Neural progenitor cell (in vitro differentiated cells): ENCODE measurements around the gene RERE. TPM values are rescaled to one million over a fixed set of nuclear protein-coding genes. Genes with fewer than 3 reads are reported as not detected.
"Not testable (repeated sequence)": the region's sequence is repeated elsewhere in the genome, so short reads cannot be mapped to it uniquely, and the experiment has no call there.

Experiments
- DNase-seq: peaks from one replicate; pipeline ENCODE4 v3.0.0-alpha.2; 2016; ENCODE audit warnings: low spot score
- H2AFZ ChIP-seq: fragments of 200-600 bp; sonication (generic); replicated peaks from 2 replicates; pipeline ENCODE4 v1.6.1; 2016; ENCODE audit warnings: antibody characterized with exemption
- H3F3A ChIP-seq: fragments of 200-600 bp; sonication (generic); 2 replicates; pipeline ENCODE4 v1.6.1; 2016; ENCODE audit warnings: antibody characterized with exemption, low read depth
- H3K27ac ChIP-seq: fragments of 200-600 bp; sonication (generic); 2 replicates; pipeline ENCODE4 v1.5.1; 2016; ENCODE audit warnings: mild to moderate bottlenecking
- H3K27me3 ChIP-seq: fragments of 200-600 bp; sonication (generic); 2 replicates; pipeline ENCODE4 v1.6.1; 2016; ENCODE audit warnings: mild to moderate bottlenecking, moderate library complexity
- H3K36me3 ChIP-seq: fragments of 200-600 bp; sonication (generic); 2 replicates; pipeline ENCODE4 v1.5.1; 2016
- H3K4me1 ChIP-seq: fragments of 200-600 bp; sonication (generic); 2 replicates; pipeline ENCODE4 v1.6.1; 2016; ENCODE audit warnings: mixed run types
- H3K4me2 ChIP-seq: fragments of 200-600 bp; sonication (generic); 2 replicates; pipeline ENCODE4 v1.6.1; 2016
- H3K4me3 ChIP-seq: fragments of 200-600 bp; sonication (generic); 2 replicates; pipeline ENCODE4 v1.5.1; 2016
- H3K79me2 ChIP-seq: fragments of 200-600 bp; sonication (generic); 2 replicates; pipeline ENCODE4 v1.6.1; 2016; ENCODE audit warnings: low read depth
- H3K9ac ChIP-seq: fragments of 200-600 bp; sonication (generic); 2 replicates; pipeline ENCODE4 v1.6.1; 2016
- H3K9me3 ChIP-seq: fragments of 200-600 bp; sonication (generic); 2 replicates; pipeline ENCODE4 v1.5.1; 2016; ENCODE audit warnings: low read depth
- H4K20me1 ChIP-seq: fragments of 200-600 bp; sonication (generic); 2 replicates; pipeline ENCODE4 v1.6.1; 2016; ENCODE audit warnings: low read depth
- H3K27ac Mint-ChIP-seq: 3 replicates; pipeline ENCODE4 v1.8.0; 2021; ENCODE audit warnings: mixed read lengths
- H3K27me3 Mint-ChIP-seq: 2 replicates; pipeline ENCODE4 v1.8.0; 2022; ENCODE audit warnings: low read depth, mild to moderate bottlenecking, inconsistent platforms, moderate library complexity, mixed read lengths; ENCODE audit not compliant: insufficient read depth
- H3K36me3 Mint-ChIP-seq: 3 replicates; pipeline ENCODE4 v1.8.0; 2021; ENCODE audit warnings: mixed read lengths
- H3K4me1 Mint-ChIP-seq: 3 replicates; pipeline ENCODE4 v1.8.0; 2021; ENCODE audit warnings: mixed read lengths
- H3K4me3 Mint-ChIP-seq: 3 replicates; pipeline ENCODE4 v1.8.0; 2021; ENCODE audit warnings: mild to moderate bottlenecking, moderate library complexity, mixed read lengths
- H3K9me3 Mint-ChIP-seq: 3 replicates; pipeline ENCODE4 v1.8.0; 2020; ENCODE audit warnings: mixed read lengths
- CTCF ChIP-seq: fragments of 200-600 bp; sonication (generic); IDR thresholded peaks from 2 replicates; pipeline ENCODE4 v1.5.1; 2017; ENCODE audit warnings: antibody characterized with exemption, mild to moderate bottlenecking
- EZH2 ChIP-seq: fragments of 200-600 bp; sonication (generic); IDR thresholded peaks from 2 replicates; pipeline ENCODE4 v1.6.1; 2017; ENCODE audit warnings: antibody characterized with exemption, mild to moderate bottlenecking, moderate library complexity
- EZH2phosphoT487 ChIP-seq: fragments of 200-600 bp; sonication (generic); IDR thresholded peaks from 2 replicates; pipeline ENCODE4 v1.6.1; 2017; ENCODE audit warnings: antibody characterized with exemption
- total RNA-seq: library from RNA; depleted of rRNA; stranded (reverse); fragments of >200 nt; gene quantifications from 2 replicates; pipeline ENCODE4 v1.2.3, GENCODE V29; 2015; ENCODE audit warnings: low replicate concordance

RERE gene
- total RNA-seq, 1 donor from 2014 or later: 29.8 TPM

GRCh38 chr1:8506456-8506855 lies 311.0 kb downstream of the RERE start:
- H3K79me2 ChIP-seq: peaks cover 18% of the 10 kb centered on the region
- H3K27ac ChIP-seq: no peak overlapping the region
- Mint-ChIP-seq H3K4me3 (no peak overlapping the region), H3K36me3 (peaks cover 21% of the 10 kb centered on the region), H3K4me1 (peaks cover 35% of the 10 kb centered on the region), H3K27ac (no peak overlapping the region), H3K27me3 (no peaks in the 10 kb centered on the region), H3K9me3 (peaks cover 4% of the 10 kb centered on the region)
- H3K4me3 ChIP-seq: no peak overlapping the region
- no peak for DNase-seq
- H4K20me1 ChIP-seq: peaks cover 22% of the 10 kb centered on the region
- peaks cover 15% of the 10 kb centered on the region for H3F3A ChIP-seq
- no peaks in the 10 kb centered on the region for H3K36me3 ChIP-seq
- H3K9ac ChIP-seq: no peak overlapping the region
- H3K9me3 ChIP-seq: no peaks in the 10 kb centered on the region
- no peaks in the 10 kb centered on the region for H3K27me3 ChIP-seq
- no peak overlapping the region for H2AFZ ChIP-seq
- no peak for TF ChIP-seq EZH2
- H3K4me2 ChIP-seq: no peak overlapping the region
- peaks cover 11% of the 10 kb centered on the region for H3K4me1 ChIP-seq

DNA sequence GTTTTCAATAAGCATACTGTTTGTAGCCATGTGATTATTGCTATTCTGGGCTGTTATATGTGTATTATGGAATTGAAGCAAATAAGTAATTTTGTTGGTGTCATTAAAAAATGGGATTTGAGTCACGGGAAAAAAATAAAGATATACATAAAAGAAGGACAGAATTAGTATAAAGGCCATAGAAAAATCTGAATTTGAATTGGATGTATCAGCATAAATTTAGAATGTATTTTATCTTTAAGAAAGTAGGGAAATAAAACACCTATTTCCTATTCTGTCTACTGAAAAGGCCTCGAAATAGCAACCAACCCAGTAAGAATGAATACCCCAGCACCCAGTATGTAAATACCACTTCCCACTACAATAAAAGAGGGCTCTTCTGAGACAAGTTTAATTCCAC lies 313.6 kb downstream of the RERE start:
- TF ChIP-seq EZH2: no peak
- no peak for TF ChIP-seq CTCF
- peaks cover 5% of the 10 kb centered on the region for H3K79me2 ChIP-seq
- H3K4me1 ChIP-seq: peaks cover 4% of the 10 kb centered on the region
- no peak overlapping the region for H3K9ac ChIP-seq
- Mint-ChIP-seq H3K4me1 (peaks cover 20% of the 10 kb centered on the region), H3K4me3 (no peak overlapping the region), H3K27ac (no peak overlapping the region), H3K27me3 (peaks cover 8% of the 10 kb centered on the region), H3K9me3 (peaks cover 14% of the 10 kb centered on the region), H3K36me3 (peaks cover 32% of the 10 kb centered on the region)
- peaks cover 15% of the 10 kb centered on the region for H3F3A ChIP-seq
- no peak overlapping the region for H3K27ac ChIP-seq
- DNase-seq: no peak
- no peaks in the 10 kb centered on the region for H3K27me3 ChIP-seq
- no peaks in the 10 kb centered on the region for H3K9me3 ChIP-seq
- H3K4me3 ChIP-seq: no peak overlapping the region
- H3K36me3 ChIP-seq: no peaks in the 10 kb centered on the region
- no peak overlapping the region for H3K4me2 ChIP-seq
- H2AFZ ChIP-seq: no peak overlapping the region
- peaks cover 13% of the 10 kb centered on the region for H4K20me1 ChIP-seq

DNA sequence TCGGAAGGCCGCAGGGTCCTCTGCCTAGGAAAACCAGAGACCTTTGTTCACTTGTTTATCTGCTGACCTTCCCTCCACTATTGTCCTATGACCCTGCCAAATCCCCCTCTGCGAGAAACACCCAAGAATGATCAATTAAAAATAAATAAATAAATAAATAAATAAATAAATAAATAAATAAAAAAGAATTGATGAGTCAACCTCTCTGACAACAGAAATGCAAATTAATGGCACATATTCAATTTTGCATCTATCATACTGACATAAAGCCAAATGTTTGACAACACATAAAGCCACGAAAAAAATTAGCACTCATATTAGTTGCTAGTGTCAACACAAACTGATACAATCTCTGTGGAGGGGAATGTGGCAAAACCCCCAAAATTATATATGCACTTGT lies 314.5 kb downstream of the RERE start:
- not testable (repeated sequence) for H3K27ac ChIP-seq, H2AFZ ChIP-seq, H3K36me3 ChIP-seq, H3K4me3 ChIP-seq, H3K9ac ChIP-seq, H3K27me3 Mint-ChIP-seq, H3K27ac Mint-ChIP-seq, DNase-seq, H3K4me1 ChIP-seq, H3K79me2 ChIP-seq, H3K4me3 Mint-ChIP-seq, H3K9me3 ChIP-seq, H3K27me3 ChIP-seq, H3K4me2 ChIP-seq
- H3K4me1 Mint-ChIP-seq: peaks cover 20% of the 10 kb centered on the region
- H4K20me1 ChIP-seq: peaks cover 11% of the 10 kb centered on the region
- H3F3A ChIP-seq: peaks cover 15% of the 10 kb centered on the region
- H3K36me3 Mint-ChIP-seq: peaks cover 32% of the 10 kb centered on the region
- H3K9me3 Mint-ChIP-seq: peaks cover 14% of the 10 kb centered on the region

DNA sequence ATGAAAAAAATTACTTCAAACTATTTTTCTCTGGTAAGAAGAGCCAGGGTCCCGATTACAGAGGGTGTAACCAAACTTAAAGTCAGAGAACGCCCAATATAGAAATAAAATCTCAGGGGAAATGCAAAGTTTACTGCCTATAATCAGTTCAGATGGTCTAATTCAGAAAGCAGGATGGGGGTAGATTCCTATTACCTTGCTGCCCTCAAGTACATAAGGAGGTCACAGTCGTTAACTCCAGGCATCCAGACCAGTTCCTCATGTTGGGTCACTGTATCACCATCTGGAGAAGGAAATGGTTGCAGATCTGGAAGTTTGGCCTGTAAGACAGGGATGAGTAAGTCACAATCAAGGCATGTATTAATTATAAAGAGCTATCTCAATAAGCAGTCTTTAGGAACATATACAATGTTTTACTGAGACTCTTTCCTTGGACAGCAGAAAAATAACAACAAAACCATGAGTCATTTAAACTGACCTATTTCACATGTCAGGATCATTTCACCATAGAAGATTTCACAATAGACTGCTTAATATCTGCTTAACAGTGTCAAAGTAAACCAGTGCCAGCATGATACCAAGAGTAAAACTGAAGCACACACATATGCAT lies 320.1 kb downstream of the RERE start:
- Histone ChIP-seq H3K4me3 (no peak overlapping the region), H3K9me3 (no peaks in the 10 kb centered on the region), H3K4me1 (no peaks in the 10 kb centered on the region), H3K36me3 (no peaks in the 10 kb centered on the region), H3K27me3 (no peaks in the 10 kb centered on the region), H2AFZ (no peak overlapping the region), H3F3A (no peaks in the 10 kb centered on the region), H3K79me2 (peaks cover 3% of the 10 kb centered on the region), H3K4me2 (no peak overlapping the region), H4K20me1 (no peaks in the 10 kb centered on the region), H3K9ac (no peak overlapping the region), H3K27ac (no peak overlapping the region)
- Mint-ChIP-seq H3K4me3 (no peak overlapping the region), H3K27ac (no peak overlapping the region), H3K9me3 (peaks cover 9% of the 10 kb centered on the region), H3K27me3 (peaks cover 12% of the 10 kb centered on the region), H3K4me1 (peaks cover 10% of the 10 kb centered on the region), H3K36me3 (peaks cover 38% of the 10 kb centered on the region)
- DNase-seq: no peak
- TF ChIP-seq EZH2 (no peak), EZH2phosphoT487 (no peak), CTCF (no peak)
